PC-9 (cell line): Measurements from ENCODE around the gene ANKRD33B. TPM values are rescaled to one million over a fixed set of nuclear protein-coding genes. Genes with fewer than 3 reads are reported as not detected.

Source experiments
- BruUV-seq: library from RNA; stranded (reverse); fragments of 400-500 nt; replicated peaks from 2 replicates; lab custom pipeline; 2021; lab: Mats Ljungman, UMichigan
- CTCF ChIA-PET: fragments of 300-600 bp; sonication (Branson Sonifier 250); formaldehyde crosslinking; loops from one replicate; lab custom pipeline; 2022; ENCODE audit warnings: antibody characterized with exemption; lab: Charles Lee
- POLR2A ChIA-PET: fragments of 300-600 bp; sonication (Branson Sonifier 250); formaldehyde crosslinking; loops from one replicate; lab custom pipeline; 2022; ENCODE audit warnings: antibody characterized with exemption; ENCODE audit not compliant: unreplicated experiment; lab: Charles Lee
- DNase-seq, 2 experiments: peaks; one replicate each; pipeline versions ENCODE4 v3.0.0 to v3.0.0-alpha.2; 2015 to 2022; ENCODE audit warnings: mixed read lengths in 1 of 2
- H2AFZ ChIP-seq: fragments of 200-600 bp; sonication (generic); 2 replicates; pipeline ENCODE4 v1.8.1; 2017; ENCODE audit warnings: antibody characterized with exemption
- H3F3A ChIP-seq: fragments of 200-600 bp; sonication (generic); 2 replicates; pipeline ENCODE4 v1.8.1; 2017; ENCODE audit warnings: antibody characterized with exemption, mild to moderate bottlenecking, low read depth; ENCODE audit not compliant: insufficient read depth
- H3K27ac ChIP-seq: fragments of 200-600 bp; sonication (generic); 2 replicates; pipeline ENCODE4 v1.6.1; 2016; ENCODE audit warnings: mixed run types
- H3K27me3 ChIP-seq: fragments of 200-600 bp; sonication (generic); 2 replicates; pipeline ENCODE4 v1.6.1; 2016; ENCODE audit warnings: low read depth, mixed run types; ENCODE audit not compliant: insufficient read depth
- H3K36me3 ChIP-seq: fragments of 200-600 bp; sonication (generic); 2 replicates; pipeline ENCODE4 v1.6.1; 2016; ENCODE audit warnings: low read depth, mixed run types
- H3K4me1 ChIP-seq: fragments of 200-600 bp; sonication (generic); replicated peaks from 2 replicates; pipeline ENCODE4 v1.6.1; 2016; ENCODE audit warnings: mixed run types; ENCODE audit not compliant: insufficient read depth
- H3K4me2 ChIP-seq: fragments of 200-600 bp; sonication (generic); 2 replicates; pipeline ENCODE4 v1.6.1; 2017; ENCODE audit warnings: mixed run types
- H3K4me3 ChIP-seq: fragments of 200-600 bp; sonication (generic); 2 replicates; pipeline ENCODE4 v1.6.1; 2016; ENCODE audit warnings: mixed run types
- H3K79me2 ChIP-seq: fragments of 200-600 bp; sonication (generic); 2 replicates; pipeline ENCODE4 v1.6.1; 2017; ENCODE audit warnings: low read depth, mixed run types
- H3K9me2 ChIP-seq: fragments of 200-600 bp; sonication (generic); 2 replicates; pipeline ENCODE4 v1.8.1; 2017; ENCODE audit warnings: mild to moderate bottlenecking; ENCODE audit not compliant: insufficient read depth
- H3K9me3 ChIP-seq: fragments of 200-600 bp; sonication (generic); 2 replicates; pipeline ENCODE4 v1.8.1; 2016; ENCODE audit warnings: low read depth; ENCODE audit not compliant: insufficient read depth
- H4K20me1 ChIP-seq: fragments of 200-600 bp; sonication (generic); 2 replicates; pipeline ENCODE4 v1.8.1; 2017; ENCODE audit not compliant: insufficient read depth
- CTCF ChIP-seq: fragments of 200-600 bp; sonication (generic); conservative IDR thresholded peaks from 2 replicates; pipeline ENCODE4 v1.6.1; 2017; ENCODE audit warnings: mixed run types, antibody characterized with exemption, mild to moderate bottlenecking, moderate library complexity
- EZH2 ChIP-seq: fragments of 200-600 bp; sonication (generic); IDR thresholded peaks from 2 replicates; pipeline ENCODE4 v1.8.0; 2017; ENCODE audit warnings: antibody characterized with exemption, low read depth
- intact Hi-C: fragments of 100-400 bp; cut with micrococcal nuclease; formaldehyde crosslinking; loops from one replicate; pipeline ENCODE4 v1.10.0; 2022; ENCODE audit not compliant: unreplicated experiment
- total RNA-seq: library from RNA; stranded (reverse); gene quantifications from 2 replicates; pipeline ENCODE4 v1.2.3, GENCODE V29; 2021

The ANKRD33B gene
- total RNA-seq, 1 experiment from 2014 or later: 32.1 TPM

DNA sequence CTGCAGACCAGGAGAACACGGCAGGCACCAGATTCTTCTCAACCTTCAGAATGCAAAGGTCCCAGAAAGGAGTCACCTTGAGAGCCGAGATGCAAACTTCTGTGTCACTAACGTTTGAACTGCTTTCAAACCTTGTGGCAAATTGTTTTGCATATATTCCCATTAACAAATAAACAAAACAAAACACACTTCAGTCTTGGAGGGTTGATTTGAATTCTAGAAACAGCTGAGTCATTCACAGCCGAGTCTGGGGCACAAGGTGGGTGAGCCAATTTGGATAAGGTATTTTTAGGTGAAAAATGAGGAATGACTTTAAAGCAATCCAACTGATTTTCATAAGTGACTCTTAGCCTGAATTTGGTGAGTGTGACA lies 38.8 kb upstream of the ANKRD33B start:
- Histone ChIP-seq H2AFZ (peak overlapping the region; percentile 35), H3F3A (peaks cover 7% of the 10 kb centered on the region; the same call in 1 of the 2 replicates), H3K79me2 (no peaks in the 10 kb centered on the region), H4K20me1 (no peaks in the 10 kb centered on the region), H3K4me2 (peak overlapping the region; percentile 14), H3K27me3 (no peaks in the 10 kb centered on the region), H3K9me3 (no peaks in the 10 kb centered on the region), H3K36me3 (no peaks in the 10 kb centered on the region), H3K27ac (peak overlapping the region; percentile 39), H3K4me1 (peaks cover 33% of the 10 kb centered on the region), H3K4me3 (no peak overlapping the region), H3K9me2 (no peaks in the 10 kb centered on the region)
- TF ChIP-seq EZH2 (no peak), CTCF (no peak)
- ChIA-PET POLR2A (no interaction called here), CTCF (no interaction called here)
- BruUV-seq: no TSS peak
- intact Hi-C loops: no loop called here
- DNase-seq: no peak

DNA sequence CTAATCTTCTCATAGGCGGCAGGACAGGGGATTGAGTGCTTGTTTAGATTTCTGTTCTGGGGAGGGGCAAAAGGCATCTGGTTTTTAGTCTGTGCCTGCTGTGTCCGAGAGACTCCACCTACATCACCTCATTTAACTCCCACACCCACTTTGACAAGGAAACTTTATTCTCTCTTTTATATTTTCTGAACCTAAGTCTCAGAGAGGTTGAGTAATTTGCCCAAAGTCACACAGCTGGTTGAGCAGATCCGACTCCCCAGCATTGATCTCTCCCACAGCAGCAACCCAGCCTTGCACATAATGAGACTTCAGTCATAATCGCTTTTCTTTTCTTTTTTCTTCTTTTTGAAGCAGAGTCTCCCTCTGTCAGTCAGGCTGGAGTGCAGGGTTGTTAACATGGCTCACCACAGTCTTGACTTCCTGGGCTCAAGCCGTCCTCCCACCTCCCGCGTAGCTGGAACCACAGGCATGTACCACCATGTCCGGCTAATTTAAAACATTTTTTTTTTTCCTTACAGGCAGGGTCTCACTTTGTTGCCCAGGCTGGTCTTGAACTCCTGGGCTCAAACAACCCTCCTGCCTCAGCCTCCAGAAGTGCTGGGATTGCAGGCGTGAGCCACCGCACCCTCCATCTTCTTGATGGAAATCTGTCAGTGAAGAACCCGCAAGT lies 36.5 kb upstream of the ANKRD33B start:
- H3K9me2 ChIP-seq: no peaks in the 10 kb centered on the region
- TF ChIP-seq EZH2 (no peak), CTCF (no peak)
- H3K4me2 ChIP-seq: no peak overlapping the region
- BruUV-seq: no TSS peak
- peaks cover 7% of the 10 kb centered on the region; the same call in 1 of the 2 replicates for H3F3A ChIP-seq
- peaks cover 33% of the 10 kb centered on the region for H3K4me1 ChIP-seq
- no peak overlapping the region for H3K4me3 ChIP-seq
- CTCF ChIA-PET: no interaction called here
- H3K27ac ChIP-seq: no peak overlapping the region
- H4K20me1 ChIP-seq: no peaks in the 10 kb centered on the region
- intact Hi-C loops: no loop called here
- no peaks in the 10 kb centered on the region for H3K36me3 ChIP-seq
- H3K79me2 ChIP-seq: no peaks in the 10 kb centered on the region
- no peaks in the 10 kb centered on the region for H3K9me3 ChIP-seq
- POLR2A ChIA-PET: no interaction called here
- no peaks in the 10 kb centered on the region for H3K27me3 ChIP-seq
- no peak for DNase-seq
- H2AFZ ChIP-seq: no peak overlapping the region

DNA sequence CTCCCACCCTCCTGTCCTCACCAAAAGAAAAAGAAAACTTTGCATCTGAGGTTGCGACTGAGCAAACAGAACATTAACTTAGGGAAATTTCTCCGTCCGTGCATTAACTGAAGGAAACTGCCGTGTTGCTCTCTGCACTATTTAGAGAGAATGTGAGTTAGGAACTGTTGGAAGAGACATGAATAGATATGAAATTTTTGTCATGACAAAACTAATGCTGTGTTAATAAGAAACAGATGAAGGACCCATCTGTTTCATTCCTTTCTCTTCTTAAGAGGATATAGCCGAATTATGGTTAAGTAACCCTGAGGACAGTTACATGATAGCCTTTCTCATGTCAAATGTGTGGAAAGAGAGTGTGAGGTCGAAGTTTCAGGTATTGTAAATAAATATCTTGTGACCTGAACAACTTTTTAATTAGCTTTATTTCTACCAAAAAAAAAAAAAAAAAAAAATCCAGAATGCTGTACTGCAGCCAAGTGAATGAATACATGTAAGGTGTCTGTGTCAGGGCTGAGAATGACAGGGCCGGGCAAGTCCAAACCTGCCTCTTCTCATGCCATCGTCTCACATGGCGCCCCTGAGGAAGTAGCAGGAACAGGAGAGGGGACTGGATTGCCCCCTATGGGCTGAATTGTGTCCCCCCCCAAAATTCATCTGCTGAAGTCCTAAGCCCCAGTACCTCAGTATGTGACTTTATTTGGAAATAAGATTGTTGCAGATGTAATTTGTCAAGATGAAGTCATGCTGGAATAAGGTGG lies 35.6 kb upstream of the ANKRD33B start:
- no peak overlapping the region for H2AFZ ChIP-seq
- no peaks in the 10 kb centered on the region for H3K36me3 ChIP-seq
- H3K4me3 ChIP-seq: no peak overlapping the region
- H3K27me3 ChIP-seq: no peaks in the 10 kb centered on the region
- no peak overlapping the region for H3K4me2 ChIP-seq
- intact Hi-C loops: loop anchor here (1.0 kb wide), 1 partner anchor 75 kb away; no protein-coding TSS in a partner anchor
- H4K20me1 ChIP-seq: no peaks in the 10 kb centered on the region
- peaks cover 36% of the 10 kb centered on the region for H3K4me1 ChIP-seq
- H3K27ac ChIP-seq: no peak overlapping the region
- DNase-seq: peak in 1 of 2 experiments; percentile 57
- TF ChIP-seq EZH2 (no peak), CTCF (0 out of 2 replicates have a peak, but pooled peaks have one; percentile 14)
- ChIA-PET POLR2A (interaction anchor here (0.6 to 0.7 kb wide), 4 partner anchors 12 to 175 kb away, joined by 4 to 10 read pairs (median 6); partner anchors contain the start of gene MARCHF6), CTCF (interaction anchor here (0.6 kb wide), 6 partner anchors 11 to 1636 kb away, joined by 3 to 8 read pairs (median 4); no protein-coding TSS in a partner anchor)
- H3F3A ChIP-seq: peaks cover 7% of the 10 kb centered on the region; the same call in 1 of the 2 replicates
- H3K9me2 ChIP-seq: no peaks in the 10 kb centered on the region
- BruUV-seq: no TSS peak
- H3K9me3 ChIP-seq: no peaks in the 10 kb centered on the region
- H3K79me2 ChIP-seq: no peaks in the 10 kb centered on the region
